ENCODE data around the gene HSPE1. TPM values are rescaled to one million over a fixed set of nuclear protein-coding genes. Genes with fewer than 3 reads are reported as not detected.

The HSPE1 gene
- total RNA-seq, 1 donor from 2014 or later, result 96.4 TPM

GRCh38 chr2:197500503-197501131 lies 438 bp downstream of the HSPE1 start:
- Mint-ChIP-seq H3K36me3 (peaks cover 25% of the 10 kb centered on the region), H3K9me3 (no peaks in the 10 kb centered on the region), H3K27ac (peak overlapping the region; percentile 95), H3K4me1 (peaks cover 46% of the 10 kb centered on the region), H3K27me3 (ENCODE audit: low read depth) (no peaks in the 10 kb centered on the region), H3K4me3 (peak overlapping the region; percentile 95)
- no peak for TF ChIP-seq CTCF (IDR thresholded peaks at IDR 0.05; ENCODE audit: unreplicated experiment)
- DNase-seq (ENCODE audit: low spot score in 2 of 2, unreplicated experiment in 2 of 2), result no peak

- TF ChIP-seq CTCF (IDR thresholded peaks at IDR 0.05; ENCODE audit: unreplicated experiment), result no peak
- Mint-ChIP-seq H3K36me3 (peaks cover 10% of the 10 kb centered on the region), H3K9me3 (no peaks in the 10 kb centered on the region), H3K27ac (peak overlapping the region; percentile 68), H3K27me3 (ENCODE audit: low read depth) (no peaks in the 10 kb centered on the region), H3K4me3 (peak overlapping the region; percentile 95), H3K4me1 (peaks cover 32% of the 10 kb centered on the region)
- no peak for DNase-seq (ENCODE audit: low spot score in 2 of 2, unreplicated experiment in 2 of 2)
These were observed 2.0 kb downstream of the HSPE1 start for GRCh38 chr2:197502201-197502600.

- TF ChIP-seq CTCF (IDR thresholded peaks at IDR 0.05; ENCODE audit: unreplicated experiment), result no peak
- no peak for DNase-seq (ENCODE audit: low spot score in 2 of 2, unreplicated experiment in 2 of 2)
- Mint-ChIP-seq H3K36me3 (peaks cover 8% of the 10 kb centered on the region), H3K27ac (peak overlapping the region; percentile 68), H3K27me3 (ENCODE audit: low read depth) (no peaks in the 10 kb centered on the region), H3K4me3 (no peak overlapping the region), H3K4me1 (peaks cover 27% of the 10 kb centered on the region), H3K9me3 (no peaks in the 10 kb centered on the region)
These were observed 2.5 kb downstream of the HSPE1 start for GRCh38 chr2:197502685-197503084.

GRCh38 chr2:197504000-197504399 lies 3.8 kb downstream of the HSPE1 start:
- no peaks in the 10 kb centered on the region for H3K9me3 Mint-ChIP-seq
- TF ChIP-seq CTCF (IDR thresholded peaks at IDR 0.05; ENCODE audit: unreplicated experiment), result no peak
- no peak overlapping the region for H3K4me3 Mint-ChIP-seq
- peaks cover 17% of the 10 kb centered on the region for H3K4me1 Mint-ChIP-seq
- H3K27me3 Mint-ChIP-seq (ENCODE audit: low read depth), result no peaks in the 10 kb centered on the region
- no peak for DNase-seq (ENCODE audit: low spot score in 2 of 2, unreplicated experiment in 2 of 2)
- H3K36me3 Mint-ChIP-seq, result peaks cover 13% of the 10 kb centered on the region
- no peak overlapping the region for H3K27ac Mint-ChIP-seq

GRCh38 chr2:197504512-197504911 lies 4.3 kb downstream of the HSPE1 start:
- no peak for DNase-seq (ENCODE audit: low spot score in 2 of 2, unreplicated experiment in 2 of 2)
- H3K4me1 Mint-ChIP-seq, result peaks cover 17% of the 10 kb centered on the region
- no peaks in the 10 kb centered on the region for H3K27me3 Mint-ChIP-seq (ENCODE audit: low read depth)
- H3K27ac Mint-ChIP-seq, result peak overlapping the region; percentile 25
- H3K36me3 Mint-ChIP-seq, result peaks cover 13% of the 10 kb centered on the region
- no peak for TF ChIP-seq CTCF (IDR thresholded peaks at IDR 0.05; ENCODE audit: unreplicated experiment)
- H3K9me3 Mint-ChIP-seq, result no peaks in the 10 kb centered on the region
- H3K4me3 Mint-ChIP-seq, result no peak overlapping the region
